Neural progenitor cell (in vitro differentiated cells): ENCODE results near the gene EPHB2. TPM values are rescaled to one million over a fixed set of nuclear protein-coding genes. Genes with fewer than 3 reads are reported as not detected.

Experiments
- DNase-seq: peaks from one replicate; pipeline ENCODE4 v3.0.0-alpha.2; 2016; ENCODE audit warnings: low spot score
- H2AFZ ChIP-seq: fragments of 200-600 bp; sonication (generic); replicated peaks from 2 replicates; pipeline ENCODE4 v1.6.1; 2016; ENCODE audit warnings: antibody characterized with exemption
- H3F3A ChIP-seq: fragments of 200-600 bp; sonication (generic); 2 replicates; pipeline ENCODE4 v1.6.1; 2016; ENCODE audit warnings: antibody characterized with exemption, low read depth
- H3K27ac ChIP-seq: fragments of 200-600 bp; sonication (generic); 2 replicates; pipeline ENCODE4 v1.5.1; 2016; ENCODE audit warnings: mild to moderate bottlenecking
- H3K27me3 ChIP-seq: fragments of 200-600 bp; sonication (generic); 2 replicates; pipeline ENCODE4 v1.6.1; 2016; ENCODE audit warnings: mild to moderate bottlenecking, moderate library complexity
- H3K36me3 ChIP-seq: fragments of 200-600 bp; sonication (generic); 2 replicates; pipeline ENCODE4 v1.5.1; 2016
- H3K4me1 ChIP-seq: fragments of 200-600 bp; sonication (generic); 2 replicates; pipeline ENCODE4 v1.6.1; 2016; ENCODE audit warnings: mixed run types
- H3K4me2 ChIP-seq: fragments of 200-600 bp; sonication (generic); 2 replicates; pipeline ENCODE4 v1.6.1; 2016
- H3K4me3 ChIP-seq: fragments of 200-600 bp; sonication (generic); 2 replicates; pipeline ENCODE4 v1.5.1; 2016
- H3K79me2 ChIP-seq: fragments of 200-600 bp; sonication (generic); 2 replicates; pipeline ENCODE4 v1.6.1; 2016; ENCODE audit warnings: low read depth
- H3K9ac ChIP-seq: fragments of 200-600 bp; sonication (generic); 2 replicates; pipeline ENCODE4 v1.6.1; 2016
- H3K9me3 ChIP-seq: fragments of 200-600 bp; sonication (generic); 2 replicates; pipeline ENCODE4 v1.5.1; 2016; ENCODE audit warnings: low read depth
- H4K20me1 ChIP-seq: fragments of 200-600 bp; sonication (generic); 2 replicates; pipeline ENCODE4 v1.6.1; 2016; ENCODE audit warnings: low read depth
- H3K27ac Mint-ChIP-seq: 3 replicates; pipeline ENCODE4 v1.8.0; 2021; ENCODE audit warnings: mixed read lengths
- H3K27me3 Mint-ChIP-seq: 2 replicates; pipeline ENCODE4 v1.8.0; 2022; ENCODE audit warnings: low read depth, mild to moderate bottlenecking, inconsistent platforms, moderate library complexity, mixed read lengths; ENCODE audit not compliant: insufficient read depth
- H3K36me3 Mint-ChIP-seq: 3 replicates; pipeline ENCODE4 v1.8.0; 2021; ENCODE audit warnings: mixed read lengths
- H3K4me1 Mint-ChIP-seq: 3 replicates; pipeline ENCODE4 v1.8.0; 2021; ENCODE audit warnings: mixed read lengths
- H3K4me3 Mint-ChIP-seq: 3 replicates; pipeline ENCODE4 v1.8.0; 2021; ENCODE audit warnings: mild to moderate bottlenecking, moderate library complexity, mixed read lengths
- H3K9me3 Mint-ChIP-seq: 3 replicates; pipeline ENCODE4 v1.8.0; 2020; ENCODE audit warnings: mixed read lengths
- CTCF ChIP-seq: fragments of 200-600 bp; sonication (generic); IDR thresholded peaks from 2 replicates; pipeline ENCODE4 v1.5.1; 2017; ENCODE audit warnings: antibody characterized with exemption, mild to moderate bottlenecking
- EZH2 ChIP-seq: fragments of 200-600 bp; sonication (generic); IDR thresholded peaks from 2 replicates; pipeline ENCODE4 v1.6.1; 2017; ENCODE audit warnings: antibody characterized with exemption, mild to moderate bottlenecking, moderate library complexity
- EZH2phosphoT487 ChIP-seq: fragments of 200-600 bp; sonication (generic); IDR thresholded peaks from 2 replicates; pipeline ENCODE4 v1.6.1; 2017; ENCODE audit warnings: antibody characterized with exemption
- total RNA-seq: library from RNA; depleted of rRNA; stranded (reverse); fragments of >200 nt; gene quantifications from 2 replicates; pipeline ENCODE4 v1.2.3, GENCODE V29; 2015; ENCODE audit warnings: low replicate concordance

The EPHB2 gene
- total RNA-seq, 1 donor from 2014 or later, result 38.3 TPM

- H3K27me3 ChIP-seq, result no peaks in the 10 kb centered on the region
- H3F3A ChIP-seq, result no peaks in the 10 kb centered on the region
- Mint-ChIP-seq H3K36me3 (no peaks in the 10 kb centered on the region), H3K4me3 (no peak overlapping the region), H3K27ac (no peak overlapping the region), H3K4me1 (no peaks in the 10 kb centered on the region), H3K27me3 (peaks cover 2% of the 10 kb centered on the region), H3K9me3 (peaks cover 2% of the 10 kb centered on the region)
- H3K4me1 ChIP-seq, result no peaks in the 10 kb centered on the region
- H3K4me3 ChIP-seq, result no peak overlapping the region
- no peaks in the 10 kb centered on the region for H3K9me3 ChIP-seq
- no peak overlapping the region for H3K4me2 ChIP-seq
- no peaks in the 10 kb centered on the region for H4K20me1 ChIP-seq
- H3K79me2 ChIP-seq, result no peaks in the 10 kb centered on the region
- no peak for DNase-seq
- H3K27ac ChIP-seq, result no peak overlapping the region
- H3K36me3 ChIP-seq, result no peaks in the 10 kb centered on the region
- no peak for TF ChIP-seq CTCF
- no peak for TF ChIP-seq EZH2phosphoT487
- no peak for TF ChIP-seq EZH2
- no peak overlapping the region for H2AFZ ChIP-seq
- H3K9ac ChIP-seq, result no peak overlapping the region
These were observed 242.6 kb downstream of the EPHB2 start for GRCh38 chr1:22953057-22953739.

DNA sequence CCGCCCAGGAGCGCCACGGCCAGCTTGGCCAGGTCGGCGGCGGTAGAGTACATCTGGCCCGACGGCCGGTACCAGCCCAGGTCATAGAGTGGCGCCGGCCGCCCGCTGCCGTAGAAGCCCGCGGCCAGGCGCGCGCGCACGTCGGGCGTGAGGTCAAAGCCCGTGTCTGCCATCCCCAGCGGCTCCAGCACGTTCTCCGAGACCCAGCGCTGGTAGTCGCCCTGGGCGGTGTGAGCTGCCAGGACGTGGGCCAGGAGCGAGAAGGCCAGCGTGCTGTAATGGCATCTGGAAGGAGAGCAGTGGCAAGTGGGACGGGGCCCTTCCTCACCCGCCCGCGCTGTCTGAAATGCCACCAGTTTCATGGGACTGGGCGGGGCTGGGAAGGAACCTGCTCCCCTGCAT is 243.1 kb downstream of the EPHB2 start:
- TF ChIP-seq CTCF (no peak), EZH2 (no peak), EZH2phosphoT487 (no peak)
- Mint-ChIP-seq H3K4me1 (no peaks in the 10 kb centered on the region), H3K36me3 (no peaks in the 10 kb centered on the region), H3K9me3 (peaks cover 2% of the 10 kb centered on the region), H3K27me3 (no peaks in the 10 kb centered on the region), H3K4me3 (no peak overlapping the region), H3K27ac (no peak overlapping the region)
- H3K4me2 ChIP-seq, result no peak overlapping the region
- no peak overlapping the region for H3K9ac ChIP-seq
- no peaks in the 10 kb centered on the region for H3K9me3 ChIP-seq
- no peak for DNase-seq
- no peak overlapping the region for H3K27ac ChIP-seq
- H3K4me3 ChIP-seq, result no peak overlapping the region
- no peaks in the 10 kb centered on the region for H3K4me1 ChIP-seq
- no peaks in the 10 kb centered on the region for H4K20me1 ChIP-seq
- H3F3A ChIP-seq, result no peaks in the 10 kb centered on the region
- no peaks in the 10 kb centered on the region for H3K79me2 ChIP-seq
- H3K36me3 ChIP-seq, result no peaks in the 10 kb centered on the region
- H2AFZ ChIP-seq, result no peak overlapping the region
- no peaks in the 10 kb centered on the region for H3K27me3 ChIP-seq

GRCh38 chr1:22955146-22955545 is 244.5 kb downstream of the EPHB2 start:
- Mint-ChIP-seq H3K9me3 (peaks cover 2% of the 10 kb centered on the region), H3K27me3 (no peaks in the 10 kb centered on the region), H3K36me3 (no peaks in the 10 kb centered on the region), H3K4me1 (no peaks in the 10 kb centered on the region), H3K27ac (no peak overlapping the region), H3K4me3 (no peak overlapping the region)
- Histone ChIP-seq H3K4me2 (no peak overlapping the region), H3K79me2 (no peaks in the 10 kb centered on the region), H3K36me3 (no peaks in the 10 kb centered on the region), H3K27ac (no peak overlapping the region), H3K9ac (no peak overlapping the region), H2AFZ (no peak overlapping the region), H3K4me1 (no peaks in the 10 kb centered on the region), H4K20me1 (no peaks in the 10 kb centered on the region), H3F3A (no peaks in the 10 kb centered on the region), H3K4me3 (no peak overlapping the region), H3K27me3 (no peaks in the 10 kb centered on the region), H3K9me3 (no peaks in the 10 kb centered on the region)
- no peak for DNase-seq
- no peak for TF ChIP-seq EZH2
- TF ChIP-seq EZH2phosphoT487, result no peak
- TF ChIP-seq CTCF, result no peak
